ENCODE results near the gene ASF1B.
A peak's percentile ranks its signal among the peaks of the same experiment; 100 is the strongest.

ASF1B gene

DNA sequence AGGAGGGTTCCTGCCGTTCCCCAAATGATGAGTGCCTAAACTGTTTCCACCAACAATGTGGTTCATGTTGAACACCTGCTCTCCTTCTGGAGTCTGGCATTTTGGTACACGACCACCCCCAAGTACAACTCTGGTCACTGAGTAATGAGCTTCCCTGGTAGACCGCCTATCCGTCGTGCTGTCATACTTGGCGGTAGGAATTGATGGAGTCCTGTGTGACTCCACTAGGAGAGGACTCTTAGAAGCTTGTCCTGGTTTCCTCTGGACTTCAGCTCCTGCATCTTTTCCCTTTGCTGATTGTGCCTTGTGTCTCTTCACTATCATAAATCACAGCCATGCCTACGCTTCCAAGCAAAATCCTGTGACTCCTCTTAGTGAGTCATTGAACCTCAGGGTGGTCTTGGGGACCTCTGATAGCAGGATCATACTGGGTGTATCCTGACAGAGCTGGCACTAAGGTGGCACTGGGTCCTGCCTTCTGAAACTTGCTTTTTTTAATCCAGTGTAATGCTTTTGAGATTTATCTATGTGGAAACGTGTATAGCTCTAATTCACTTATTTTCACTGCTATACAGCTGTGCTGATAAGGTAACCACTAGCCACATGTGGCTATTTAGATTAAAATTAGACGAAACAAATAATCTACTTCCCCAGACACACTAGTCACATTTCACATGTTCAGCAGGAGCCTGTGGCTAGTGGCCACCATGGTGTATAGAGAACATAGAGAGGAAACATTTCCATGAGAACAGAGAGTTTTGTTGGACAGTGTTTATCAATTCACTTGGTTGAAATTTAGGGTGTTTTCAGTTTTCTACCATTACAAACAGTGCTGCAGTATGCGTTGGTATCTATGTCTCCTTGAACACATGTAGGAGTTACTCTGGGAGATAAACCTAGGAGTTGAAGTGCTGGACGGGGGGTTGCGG is 6.1 kb upstream of the ASF1B start:
- Histone ChIP-seq H3K9me3 (ENCODE audit: insufficient read depth, low read length) (no peaks in the 10 kb centered on the region), H3K9ac (ENCODE audit: insufficient read length, low read depth) (no peak overlapping the region), H3K4me1 (ENCODE audit: insufficient read depth, insufficient read length) (peaks cover 4% of the 10 kb centered on the region), H3K36me3 (ENCODE audit: insufficient read depth, insufficient read length, low read length) (no peaks in the 10 kb centered on the region), H3K4me3 (ENCODE audit: insufficient read length, low read depth) (no peak overlapping the region), H3K27me3 (ENCODE audit: insufficient read depth, insufficient read length) (no peaks in the 10 kb centered on the region)
- DNase-seq (ENCODE audit: low read depth, low spot score), result no peak
- TF ChIP-seq YY1 (IDR thresholded peaks at IDR 0.05; ENCODE audit: insufficient read depth, insufficient read length), result no peak

GRCh38 chr19:14141041-14141440 is 4.7 kb upstream of the ASF1B start:
- no peak for DNase-seq (ENCODE audit: low read depth, low spot score)
- no peaks in the 10 kb centered on the region for H3K36me3 ChIP-seq (ENCODE audit: insufficient read depth, insufficient read length, low read length)
- no peaks in the 10 kb centered on the region for H3K9me3 ChIP-seq (ENCODE audit: insufficient read depth, low read length)
- no peak for TF ChIP-seq YY1 (IDR thresholded peaks at IDR 0.05; ENCODE audit: insufficient read depth, insufficient read length)
- no peak for TF ChIP-seq ZNF274 (IDR thresholded peaks at IDR 0.05; ENCODE audit: low read depth, low read length)
- no peak for TF ChIP-seq SUZ12 (IDR thresholded peaks at IDR 0.05; ENCODE audit: extremely low read depth, insufficient read depth, insufficient read length)
- H3K27me3 ChIP-seq (ENCODE audit: insufficient read depth, insufficient read length), result no peaks in the 10 kb centered on the region
- no peak overlapping the region for H3K4me3 ChIP-seq (ENCODE audit: insufficient read length, low read depth)
- H3K4me1 ChIP-seq (ENCODE audit: insufficient read depth, insufficient read length), result peaks cover 4% of the 10 kb centered on the region
- H3K9ac ChIP-seq (ENCODE audit: insufficient read length, low read depth), result no peak overlapping the region

- no peaks in the 10 kb centered on the region for H3K27me3 ChIP-seq (ENCODE audit: insufficient read depth, insufficient read length)
- DNase-seq (ENCODE audit: low read depth, low spot score), result no peak
- peaks cover 4% of the 10 kb centered on the region for H3K4me1 ChIP-seq (ENCODE audit: insufficient read depth, insufficient read length)
- peaks cover 2% of the 10 kb centered on the region for H3K36me3 ChIP-seq (ENCODE audit: insufficient read depth, insufficient read length, low read length)
- H3K9ac ChIP-seq (ENCODE audit: insufficient read length, low read depth), result no peak overlapping the region
- H3K9me3 ChIP-seq (ENCODE audit: insufficient read depth, low read length), result no peaks in the 10 kb centered on the region
- TF ChIP-seq YY1 (IDR thresholded peaks at IDR 0.05; ENCODE audit: insufficient read depth, insufficient read length) (no peak), ZNF274 (IDR thresholded peaks at IDR 0.05; ENCODE audit: low read depth, low read length) (no peak), SUZ12 (IDR thresholded peaks at IDR 0.05; ENCODE audit: extremely low read depth, insufficient read depth, insufficient read length) (no peak)
- no peak overlapping the region for H3K4me3 ChIP-seq (ENCODE audit: insufficient read length, low read depth)
Measured at GRCh38 chr19:14139944-14140343, 3.6 kb upstream of the ASF1B start.

DNA sequence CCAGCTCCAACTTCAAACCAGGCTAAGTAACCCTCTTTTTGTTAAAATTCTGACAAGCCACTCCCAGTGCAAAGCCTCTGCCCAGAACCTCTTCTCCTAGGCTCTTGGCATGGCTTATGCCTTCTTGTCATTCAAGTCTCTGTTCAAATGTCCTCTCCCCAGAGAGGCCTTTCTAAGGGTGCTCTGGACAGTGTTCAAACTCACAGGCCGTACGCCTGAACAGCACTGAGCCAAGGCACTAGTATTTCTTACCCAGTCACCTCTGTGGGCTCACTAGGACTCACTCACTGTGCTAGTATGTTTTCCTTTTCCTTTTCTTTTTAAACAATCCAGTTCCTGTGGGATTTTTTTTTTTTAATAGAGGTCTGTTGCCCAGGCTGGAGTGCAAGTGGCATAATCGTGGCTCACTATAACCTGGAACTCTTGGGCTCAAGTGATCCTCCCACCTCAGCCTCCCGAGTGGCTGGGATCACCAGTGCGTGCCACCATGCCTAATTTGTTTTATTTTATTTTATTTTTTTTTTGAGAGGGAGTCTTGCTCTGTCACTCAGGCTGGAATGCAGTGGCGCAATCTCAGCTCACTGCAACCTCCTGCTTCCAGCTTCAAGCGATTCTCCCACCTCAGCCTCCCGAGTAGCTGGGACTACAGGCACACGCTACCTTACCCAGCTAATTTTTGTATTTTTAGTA is 2.3 kb upstream of the ASF1B start:
- Histone ChIP-seq H3K9me3 (ENCODE audit: insufficient read depth, low read length) (no peaks in the 10 kb centered on the region), H3K9ac (ENCODE audit: insufficient read length, low read depth) (peak overlapping the region; percentile 57), H3K27me3 (ENCODE audit: insufficient read depth, insufficient read length) (no peaks in the 10 kb centered on the region), H3K4me1 (ENCODE audit: insufficient read depth, insufficient read length) (peaks cover 9% of the 10 kb centered on the region), H3K4me3 (ENCODE audit: insufficient read length, low read depth) (no peak overlapping the region), H3K36me3 (ENCODE audit: insufficient read depth, insufficient read length, low read length) (peaks cover 8% of the 10 kb centered on the region)
- TF ChIP-seq SUZ12 (IDR thresholded peaks at IDR 0.05; ENCODE audit: extremely low read depth, insufficient read depth, insufficient read length), result no peak
- TF ChIP-seq ZNF274 (IDR thresholded peaks at IDR 0.05; ENCODE audit: low read depth, low read length), result no peak
- no peak for TF ChIP-seq YY1 (IDR thresholded peaks at IDR 0.05; ENCODE audit: insufficient read depth, insufficient read length)
- no peak for DNase-seq (ENCODE audit: low read depth, low spot score)

GRCh38 chr19:14135985-14136508 is 342 bp downstream of the ASF1B start:
- Histone ChIP-seq H3K27me3 (ENCODE audit: insufficient read depth, insufficient read length) (no peaks in the 10 kb centered on the region), H3K36me3 (ENCODE audit: insufficient read depth, insufficient read length, low read length) (peaks cover 26% of the 10 kb centered on the region), H3K4me3 (ENCODE audit: insufficient read length, low read depth) (peak overlapping the region; percentile 92), H3K4me1 (ENCODE audit: insufficient read depth, insufficient read length) (peaks cover 9% of the 10 kb centered on the region), H3K9ac (ENCODE audit: insufficient read length, low read depth) (peak overlapping the region; percentile 99), H3K9me3 (ENCODE audit: insufficient read depth, low read length) (no peaks in the 10 kb centered on the region)
- DNase-seq (ENCODE audit: low read depth, low spot score), result no peak
- TF ChIP-seq ZNF274 (IDR thresholded peaks at IDR 0.05; ENCODE audit: low read depth, low read length), result no peak
- TF ChIP-seq SUZ12 (IDR thresholded peaks at IDR 0.05; ENCODE audit: extremely low read depth, insufficient read depth, insufficient read length), result no peak
- no peak for TF ChIP-seq YY1 (IDR thresholded peaks at IDR 0.05; ENCODE audit: insufficient read depth, insufficient read length)

GRCh38 chr19:14135355-14135754 is 1.0 kb downstream of the ASF1B start:
- Histone ChIP-seq H3K36me3 (ENCODE audit: insufficient read depth, insufficient read length, low read length) (peaks cover 26% of the 10 kb centered on the region), H3K9me3 (ENCODE audit: insufficient read depth, low read length) (no peaks in the 10 kb centered on the region), H3K27me3 (ENCODE audit: insufficient read depth, insufficient read length) (no peaks in the 10 kb centered on the region), H3K9ac (ENCODE audit: insufficient read length, low read depth) (peak overlapping the region; percentile 99), H3K4me1 (ENCODE audit: insufficient read depth, insufficient read length) (peaks cover 9% of the 10 kb centered on the region), H3K4me3 (ENCODE audit: insufficient read length, low read depth) (peak overlapping the region; percentile 92)
- TF ChIP-seq ZNF274 (IDR thresholded peaks at IDR 0.05; ENCODE audit: low read depth, low read length) (no peak), SUZ12 (IDR thresholded peaks at IDR 0.05; ENCODE audit: extremely low read depth, insufficient read depth, insufficient read length) (no peak), YY1 (IDR thresholded peaks at IDR 0.05; ENCODE audit: insufficient read depth, insufficient read length) (no peak)
- no peak for DNase-seq (ENCODE audit: low read depth, low spot score)

DNA sequence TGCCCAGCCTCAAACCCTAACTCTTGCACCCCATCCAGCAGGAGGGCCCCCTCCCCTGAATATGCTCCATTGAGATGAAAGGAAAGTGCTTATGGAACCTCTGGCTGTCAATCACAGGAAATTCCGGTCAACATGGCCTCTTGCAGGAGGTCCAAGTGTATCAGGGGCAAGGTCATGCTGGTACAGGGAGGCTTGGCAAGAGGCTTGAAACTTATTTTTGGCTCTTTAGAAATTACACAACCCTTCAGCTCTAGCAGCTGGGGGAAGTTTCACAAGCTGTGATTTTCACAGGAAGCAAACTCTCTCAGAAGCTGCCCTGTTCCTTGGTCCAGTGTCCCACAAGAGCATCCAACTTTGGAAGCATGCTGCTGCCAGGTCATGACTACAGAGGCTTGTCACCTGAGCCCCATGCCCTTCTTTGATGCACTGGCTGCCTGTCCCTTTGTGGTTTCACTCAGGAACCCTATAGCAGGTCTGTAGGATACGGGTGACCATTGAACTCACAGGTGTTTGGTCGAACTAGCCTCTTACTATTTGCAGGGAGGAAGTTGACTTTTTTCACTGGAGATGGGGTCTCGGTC is 8.4 kb downstream of the ASF1B start:
- H3K4me1 ChIP-seq (ENCODE audit: insufficient read depth, insufficient read length), result no peaks in the 10 kb centered on the region
- TF ChIP-seq YY1 (IDR thresholded peaks at IDR 0.05; ENCODE audit: insufficient read depth, insufficient read length) (no peak), SUZ12 (IDR thresholded peaks at IDR 0.05; ENCODE audit: extremely low read depth, insufficient read depth, insufficient read length) (no peak), ZNF274 (IDR thresholded peaks at IDR 0.05; ENCODE audit: low read depth, low read length) (no peak)
- H3K9me3 ChIP-seq (ENCODE audit: insufficient read depth, low read length), result no peaks in the 10 kb centered on the region
- peaks cover 55% of the 10 kb centered on the region for H3K36me3 ChIP-seq (ENCODE audit: insufficient read depth, insufficient read length, low read length)
- no peaks in the 10 kb centered on the region for H3K27me3 ChIP-seq (ENCODE audit: insufficient read depth, insufficient read length)
- no peak overlapping the region for H3K9ac ChIP-seq (ENCODE audit: insufficient read length, low read depth)
- no peak for DNase-seq (ENCODE audit: low read depth, low spot score)
- H3K4me3 ChIP-seq (ENCODE audit: insufficient read length, low read depth), result no peak overlapping the region

Measured in NT2/D1 (cell line).